WTC11 (cell line): ENCODE results near the gene SPTBN4. TPM values are rescaled to one million over a fixed set of nuclear protein-coding genes. Genes with fewer than 3 reads are reported as not detected.
"Not testable (repeated sequence)": the region's sequence is repeated elsewhere in the genome, so short reads cannot be mapped to it uniquely, and the experiment has no call there.

ENCODE experiments used
- ATAC-seq: fragments of 200-7000 bp; cut with Tn5 transposase; 2 replicates; pipeline ENCODE4 v1.10.0; 2021; ENCODE audit warnings: mild to moderate bottlenecking, moderate library complexity
- CTCF ChIA-PET: fragments of 300-600 bp; sonication (Branson Sonifier 250); formaldehyde crosslinking; loops from one replicate; lab custom pipeline; 2021; ENCODE audit warnings: antibody characterized with exemption; lab: Charles Lee
- POLR2A ChIA-PET: fragments of 350-600 bp; sonication (Branson Sonifier 250); formaldehyde crosslinking; loops from one replicate; lab custom pipeline; 2021; ENCODE audit warnings: antibody characterized with exemption; lab: Charles Lee
- DNase-seq: peaks from one replicate; pipeline ENCODE4 v3.0.0; 2021; ENCODE audit warnings: low spot score
- H3K27ac Mint-ChIP-seq: 2 replicates; pipeline ENCODE4 v1.8.0; 2021; ENCODE audit warnings: mixed read lengths
- H3K27me3 Mint-ChIP-seq: 2 replicates; pipeline ENCODE4 v1.8.0; 2021; ENCODE audit warnings: low read depth, mild to moderate bottlenecking, moderate library complexity, mixed read lengths
- H3K36me3 Mint-ChIP-seq: 2 replicates; pipeline ENCODE4 v1.8.0; 2021; ENCODE audit warnings: mixed read lengths
- H3K4me1 Mint-ChIP-seq: 2 replicates; pipeline ENCODE4 v1.8.0; 2022; ENCODE audit warnings: mixed read lengths
- H3K4me3 Mint-ChIP-seq: 2 replicates; pipeline ENCODE4 v1.8.0; 2021; ENCODE audit warnings: mild to moderate bottlenecking, moderate library complexity, mixed read lengths
- H3K9me3 Mint-ChIP-seq: 2 replicates; pipeline ENCODE4 v1.8.0; 2021; ENCODE audit warnings: mixed read lengths
- ARID4B ChIP-seq: sonication (generic); formaldehyde crosslinking; IDR thresholded peaks from 2 replicates; pipeline ENCODE4 v1.8.0; 2023; ENCODE audit warnings: missing genetic modification reagents, mild to moderate bottlenecking, borderline replicate concordance
- ATF2 ChIP-seq: sonication (generic); formaldehyde crosslinking; IDR thresholded peaks from 2 replicates; pipeline ENCODE4 v1.8.1; 2022; ENCODE audit warnings: low read depth, missing genetic modification reagents, borderline replicate concordance
- CDX4 ChIP-seq: fragments of 250-450 bp; sonication (Bioruptor Pico); IDR thresholded peaks from 2 replicates; pipeline ENCODE4 v1.9.0; 2021; ENCODE audit warnings: moderate library complexity, mild to moderate bottlenecking, inconsistent platforms, borderline replicate concordance
- CREM ChIP-seq: sonication (generic); formaldehyde crosslinking; IDR thresholded peaks from 2 replicates; pipeline ENCODE4 v1.8.1; 2022; ENCODE audit warnings: mild to moderate bottlenecking, missing genetic modification reagents, moderate library complexity
- FOXP4 ChIP-seq: sonication (generic); formaldehyde crosslinking; IDR thresholded peaks from 2 replicates; pipeline ENCODE4 v1.8.0; 2022; ENCODE audit warnings: mild to moderate bottlenecking, missing genetic modification reagents
- KAT7 ChIP-seq: sonication (generic); formaldehyde crosslinking; IDR thresholded peaks from 2 replicates; pipeline ENCODE4 v1.8.1; 2023; ENCODE audit warnings: missing genetic modification reagents, mild to moderate bottlenecking, borderline replicate concordance
- MLX ChIP-seq: sonication (generic); formaldehyde crosslinking; IDR thresholded peaks from 2 replicates; pipeline ENCODE4 v1.8.1; 2023; ENCODE audit warnings: mild to moderate bottlenecking, missing genetic modification reagents, moderate library complexity
- NR1H2 ChIP-seq: sonication (generic); formaldehyde crosslinking; IDR thresholded peaks from 2 replicates; pipeline ENCODE4 v1.9.0; 2021; ENCODE audit warnings: mild to moderate bottlenecking, moderate library complexity, missing genetic modification reagents
- PRRX2 ChIP-seq: fragments of 250-450 bp; sonication (Bioruptor Pico); IDR thresholded peaks from 2 replicates; pipeline ENCODE4 v1.8.0; 2021; ENCODE audit warnings: mild to moderate bottlenecking
- RORB ChIP-seq: fragments of 250-450 bp; sonication (Bioruptor Pico); IDR thresholded peaks from 2 replicates; pipeline ENCODE4 v1.9.0; 2021; ENCODE audit warnings: mild to moderate bottlenecking
- SMAD3 ChIP-seq: sonication (generic); formaldehyde crosslinking; IDR thresholded peaks from 2 replicates; pipeline ENCODE4 v1.8.0; 2022; ENCODE audit warnings: missing genetic modification reagents, mild to moderate bottlenecking, borderline replicate concordance
- STAT6 ChIP-seq: sonication (generic); formaldehyde crosslinking; conservative IDR thresholded peaks from 2 replicates; pipeline ENCODE4 v1.8.1; 2023; ENCODE audit warnings: mild to moderate bottlenecking, low read depth, missing genetic modification reagents, moderate library complexity
- TEAD1 ChIP-seq: sonication (generic); formaldehyde crosslinking; IDR thresholded peaks from 2 replicates; pipeline ENCODE4 v1.8.0; 2022; ENCODE audit warnings: mild to moderate bottlenecking, missing genetic modification reagents
- TP53 ChIP-seq: sonication (generic); formaldehyde crosslinking; IDR thresholded peaks from 2 replicates; pipeline ENCODE4 v1.8.1; 2023; ENCODE audit warnings: mild to moderate bottlenecking, missing genetic modification reagents
- USF1 ChIP-seq: sonication (generic); formaldehyde crosslinking; IDR thresholded peaks from 2 replicates; pipeline ENCODE4 v1.8.0; 2022; ENCODE audit warnings: mild to moderate bottlenecking, missing genetic modification reagents
- ZNF396 ChIP-seq: fragments of 250-450 bp; sonication (Bioruptor Pico); IDR thresholded peaks from 2 replicates; pipeline ENCODE4 v1.8.0; 2021; ENCODE audit warnings: mild to moderate bottlenecking, moderate library complexity, borderline replicate concordance
- total RNA-seq: library from RNA; stranded (reverse); gene quantifications from 3 replicates; pipeline ENCODE4 v1.2.3, GENCODE V29; 2021

The SPTBN4 gene
- total RNA-seq, 1 experiment from 2014 or later = 2.8 TPM

- TF ChIP-seq ARID4B (CRISPR knock-in tag) (no peak), NR1H2 (CRISPR knock-in tag) (no peak), SMAD3 (CRISPR knock-in tag) (no peak), ATF2 (CRISPR knock-in tag) (no peak), RORB (CRISPR knock-in tag) (no peak)
Observed at GRCh38 chr19:40452016-40452415, 14.8 kb upstream of the SPTBN4 start (continued).

GRCh38 chr19:40453151-40453735, 13.6 kb upstream of the SPTBN4 start:
- POLR2A ChIA-PET = no interaction called here
- Mint-ChIP-seq H3K27ac (no peak overlapping the region), H3K4me3 (no peak overlapping the region), H3K36me3 (peaks cover 3% of the 10 kb centered on the region; the same call in 1 of the 2 replicates), H3K27me3 (no peaks in the 10 kb centered on the region), H3K4me1 (peaks cover 5% of the 10 kb centered on the region; the same call in 1 of the 2 replicates), H3K9me3 (no peaks in the 10 kb centered on the region)
- CTCF ChIA-PET = interaction anchor here (1.0 to 6.6 kb wide), 5 partner anchors 10 to 181 kb away, joined by 3 to 57 read pairs (median 4); partner anchors contain the start of gene BLVRB
- no peak for ATAC-seq
- no peak for TF ChIP-seq RORB (CRISPR knock-in tag)
- TF ChIP-seq TEAD1 (CRISPR knock-in tag) = no peak
- TF ChIP-seq KAT7 = no peak
- no peak for TF ChIP-seq STAT6 (CRISPR knock-in tag)
- TF ChIP-seq ZNF396 = no peak
- DNase-seq = no peak

GRCh38 chr19:40453943-40454342, 12.9 kb upstream of the SPTBN4 start:
- CTCF ChIA-PET = interaction anchor here (1.0 to 6.6 kb wide), 5 partner anchors 10 to 181 kb away, joined by 3 to 57 read pairs (median 4); partner anchors contain the start of gene BLVRB
- POLR2A ChIA-PET = interaction anchor here (0.9 kb wide), 1 partner anchor 12 kb away, joined by 3 read pairs; the partner anchor contains the start of gene BLVRB
- H3K4me1 Mint-ChIP-seq, H3K27me3 Mint-ChIP-seq, H3K4me3 Mint-ChIP-seq, ATAC-seq, H3K36me3 Mint-ChIP-seq, H3K27ac Mint-ChIP-seq, H3K9me3 Mint-ChIP-seq, DNase-seq: not testable (repeated sequence)

GRCh38 chr19:40457048-40457447, 9.8 kb upstream of the SPTBN4 start:
- ATAC-seq = no peak
- H3K9me3 Mint-ChIP-seq = no peaks in the 10 kb centered on the region
- no peaks in the 10 kb centered on the region for H3K36me3 Mint-ChIP-seq
- no peaks in the 10 kb centered on the region for H3K27me3 Mint-ChIP-seq
- no peak overlapping the region for H3K4me3 Mint-ChIP-seq
- CTCF ChIA-PET = interaction anchor here (0.8 to 1.5 kb wide), 2 partner anchors 36 to 1129 kb away, joined by 4 to 6 read pairs; no protein-coding TSS in a partner anchor
- no peak for DNase-seq
- POLR2A ChIA-PET = no interaction called here
- H3K4me1 Mint-ChIP-seq = no peaks in the 10 kb centered on the region
- no peak overlapping the region for H3K27ac Mint-ChIP-seq
- TF ChIP-seq CREM (CRISPR knock-in tag) (no peak), CDX4 (no peak), USF1 (CRISPR knock-in tag) (no peak), MLX (CRISPR knock-in tag) (no peak), TP53 (no peak), FOXP4 (CRISPR knock-in tag) (no peak), PRRX2 (CRISPR knock-in tag) (no peak)
